ENCODE data around the gene ADISSP. TPM values are rescaled to one million over a fixed set of nuclear protein-coding genes. Genes with fewer than 3 reads are reported as not detected.
A peak's percentile ranks its signal among the peaks of the same experiment; 100 is the strongest.

Gene ADISSP
- total and polyA plus RNA-seq, 9 of the 15 experiments (the other 6 are each of a cell fraction or from before 2014, with no cell fraction given): 1.4 to 70.6 (median 23.4) TPM

GRCh38 chr20:3795511-3796468 is 28.2 kb upstream of the ADISSP start, which contains the start of gene CDC25B (continued):
- TF ChIP-seq ARID4B (CRISPR knock-in tag; IDR thresholded peaks at IDR 0.05) (peak; percentile 87), ZNF592 (IDR thresholded peaks at IDR 0.05) (peak; percentile 51; the same call in 1 of the 2 replicates), NR2C1 (IDR thresholded peaks at IDR 0.05) (0 out of 2 replicates have a peak, but pooled peaks have one; percentile 25), NR2C1 (tag; IDR thresholded peaks at IDR 0.05) (peak; percentile 47; the same call in 1 of the 2 replicates), FOXM1 (IDR thresholded peaks at IDR 0.05; ENCODE audit: low read depth) (peak; percentile 96), FOXM1 (CRISPR knock-in tag; IDR thresholded peaks at IDR 0.05; ENCODE audit: low read depth) (peak; percentile 98; the same call in 1 of the 2 replicates), ZNF124 (CRISPR knock-in tag; IDR thresholded peaks at IDR 0.05) (no peak), EGR1 (conservative IDR thresholded peaks at IDR 0.05) (peak; percentile 83), ZNF146 (CRISPR knock-in tag; IDR thresholded peaks at IDR 0.05; ENCODE audit: unreplicated experiment) (peak; percentile 62), TFAP4 (CRISPR knock-in tag; IDR thresholded peaks at IDR 0.05; ENCODE audit: borderline replicate concordance) (peak; percentile 99), L3MBTL2 (IDR thresholded peaks at IDR 0.05) (peak; percentile 59; the same call in 1 of the 2 replicates), KAT7 (CRISPR knock-in tag; IDR thresholded peaks at IDR 0.05; ENCODE audit: borderline replicate concordance) (peak; percentile 89; the same call in 1 of the 2 replicates), ETV6 (IDR thresholded peaks at IDR 0.05; ENCODE audit: borderline replicate concordance in 1 of 2, low read depth in 2 of 2, low read length in 1 of 2) (0 out of 4 replicates have a peak, but pooled peaks of 1 of the 2 experiments have one; percentile 11), ETV6 (CRISPR knock-in tag; IDR thresholded peaks at IDR 0.05; ENCODE audit: borderline replicate concordance) (no peak), CEBPG (CRISPR knock-in tag; IDR thresholded peaks at IDR 0.05) (peak; percentile 57; the same call in 1 of the 2 replicates), CEBPG (tag; conservative IDR thresholded peaks at IDR 0.05 in 1 of 2, IDR thresholded peaks at IDR 0.05 in 1 of 2) (no peak), HSF4 (CRISPR knock-in tag; IDR thresholded peaks at IDR 0.05; ENCODE audit: borderline replicate concordance) (no peak)

Measured in K562 (cell line).